H9 (cell line): ENCODE data around the gene KMT2D. TPM values are rescaled to one million over a fixed set of nuclear protein-coding genes. Genes with fewer than 3 reads are reported as not detected.

Experiments used
- DNase-seq: peaks from one replicate; pipeline ENCODE4 v3.0.0-alpha.2; 2017
- H2AFZ ChIP-seq: one replicate; pipeline ENCODE4 v1.6.1; 2013; ENCODE audit warnings: mild to moderate bottlenecking, low read length, control low read depth, moderate library complexity
- H2AK5ac ChIP-seq: 2 replicates; pipeline ENCODE4 v1.6.1; 2013; ENCODE audit warnings: low read length, control low read depth, mixed read lengths; ENCODE audit not compliant: insufficient read length
- H2BK120ac ChIP-seq: one replicate; pipeline ENCODE4 v1.6.1; 2013; ENCODE audit warnings: low read depth, mild to moderate bottlenecking, low read length, control low read depth, inconsistent platforms; ENCODE audit not compliant: poor library complexity, severe bottlenecking
- H2BK12ac ChIP-seq: 2 replicates; pipeline ENCODE4 v1.6.1; 2013; ENCODE audit warnings: low read length, control low read depth, mixed read lengths, low read depth; ENCODE audit not compliant: insufficient read length
- H2BK15ac ChIP-seq: 2 replicates; pipeline ENCODE4 v1.6.1; 2013; ENCODE audit warnings: low read depth, low read length, control low read depth
- H2BK20ac ChIP-seq: one replicate; pipeline ENCODE4 v1.6.1; 2013; ENCODE audit warnings: low read depth, mild to moderate bottlenecking, low read length, control low read depth, inconsistent platforms; ENCODE audit not compliant: poor library complexity, severe bottlenecking
- H2BK5ac ChIP-seq: 2 replicates; pipeline ENCODE4 v1.6.1; 2013; ENCODE audit warnings: low read length, control low read depth, mixed read lengths; ENCODE audit not compliant: insufficient read length
- H3K14ac ChIP-seq: 2 replicates; pipeline ENCODE4 v1.6.1; 2013; ENCODE audit warnings: low read length, control low read depth; ENCODE audit not compliant: insufficient read depth
- H3K18ac ChIP-seq: 2 replicates; pipeline ENCODE4 v1.6.1; 2013; ENCODE audit warnings: low read depth, mild to moderate bottlenecking, mixed read lengths, low read length, control low read depth; ENCODE audit not compliant: insufficient read length
- H3K23ac ChIP-seq: 2 replicates; pipeline ENCODE4 v1.6.1; 2013; ENCODE audit warnings: low read length, control low read depth, mixed read lengths, low read depth; ENCODE audit not compliant: insufficient read length
- H3K23me2 ChIP-seq: 2 replicates; pipeline ENCODE4 v1.6.1; 2013; ENCODE audit warnings: low read depth, mild to moderate bottlenecking, mixed read lengths, low read length, control low read depth; ENCODE audit not compliant: insufficient read length, poor library complexity, severe bottlenecking
- H3K27ac ChIP-seq: 2 replicates; pipeline ENCODE4 v1.5.1; 2013; ENCODE audit warnings: low read length, control low read depth, mixed read lengths, low read depth; ENCODE audit not compliant: insufficient read length
- H3K27me3 ChIP-seq: 2 replicates; pipeline ENCODE4 v1.6.1; 2013; ENCODE audit warnings: low read length, control low read depth, inconsistent platforms; ENCODE audit not compliant: insufficient read depth
- H3K4ac ChIP-seq: 2 replicates; pipeline ENCODE4 v1.6.1; 2013; ENCODE audit warnings: low read depth, mild to moderate bottlenecking, control low read depth, inconsistent platforms, low read length, moderate library complexity
- H3K4me1 ChIP-seq: 2 replicates; pipeline ENCODE4 v1.6.1; 2013; ENCODE audit warnings: low read length, control low read depth, inconsistent platforms; ENCODE audit not compliant: insufficient read depth
- H3K4me2 ChIP-seq: 2 replicates; pipeline ENCODE4 v1.6.1; 2013; ENCODE audit warnings: low read length, control low read depth, mixed read lengths; ENCODE audit not compliant: insufficient read length, insufficient read depth
- H3K56ac ChIP-seq: 2 replicates; pipeline ENCODE4 v1.6.1; 2013; ENCODE audit warnings: low read depth, mild to moderate bottlenecking, mixed read lengths, low read length, control low read depth; ENCODE audit not compliant: insufficient read length
- H3K79me1 ChIP-seq: 2 replicates; pipeline ENCODE4 v1.6.1; 2013; ENCODE audit warnings: low read depth, mild to moderate bottlenecking, moderate library complexity, low read length, control low read depth, inconsistent platforms; ENCODE audit not compliant: insufficient read depth, poor library complexity, severe bottlenecking
- H3K79me2 ChIP-seq: 2 replicates; pipeline ENCODE4 v1.6.1; 2013; ENCODE audit warnings: low read length, control low read depth, inconsistent platforms; ENCODE audit not compliant: insufficient read depth
- H3K9ac ChIP-seq: 2 replicates; pipeline ENCODE4 v1.6.1; 2013; ENCODE audit warnings: low read length, control low read depth, mixed read lengths; ENCODE audit not compliant: insufficient read length; ENCODE audit errors: extremely low read depth
- H3K9me3 ChIP-seq: one replicate; pipeline ENCODE4 v1.6.1; 2013; ENCODE audit warnings: low read depth, low read length, inconsistent platforms; ENCODE audit not compliant: control insufficient read depth
- H3T11ph ChIP-seq: one replicate; pipeline ENCODE4 v1.6.1; 2013; ENCODE audit warnings: mild to moderate bottlenecking, low read length, control low read depth, inconsistent platforms
- H4K20me1 ChIP-seq: one replicate; pipeline ENCODE4 v1.6.1; 2013; ENCODE audit not compliant: control insufficient read depth, insufficient read length, insufficient read depth
- H4K5ac ChIP-seq: 2 replicates; pipeline ENCODE4 v1.6.1; 2013; ENCODE audit warnings: low read depth, mild to moderate bottlenecking, mixed read lengths, low read length, control low read depth; ENCODE audit not compliant: insufficient read length
- H4K8ac ChIP-seq: replicated peaks from 2 replicates; pipeline ENCODE4 v1.6.1; 2013; ENCODE audit warnings: low read length, control low read depth, mixed read lengths, low read depth; ENCODE audit not compliant: insufficient read length
- H4K91ac ChIP-seq: 2 replicates; pipeline ENCODE4 v1.6.1; 2013; ENCODE audit warnings: low read depth, mild to moderate bottlenecking, moderate library complexity, mixed read lengths, low read length, control low read depth; ENCODE audit not compliant: insufficient read length
- H3K27ac Mint-ChIP-seq, 3 experiments: 2 replicates in 2 of 3; 3 replicates in 1 of 3; pipeline ENCODE4 v1.8.0; 2020 to 2021; ENCODE audit warnings: mixed read lengths in 3 of 3, mild to moderate bottlenecking in 1 of 3, moderate library complexity in 1 of 3
- H3K27me3 Mint-ChIP-seq: 2 replicates; pipeline ENCODE4 v1.8.0; 2021; ENCODE audit warnings: low read depth, mild to moderate bottlenecking, moderate library complexity, mixed read lengths
- H3K36me3 Mint-ChIP-seq, 3 experiments: 2 replicates in 2 of 3; 3 replicates in 1 of 3; pipeline ENCODE4 v1.8.0; 2020 to 2021; ENCODE audit warnings: low read depth in 3 of 3, mixed read lengths in 3 of 3; ENCODE audit not compliant: insufficient read depth in 1 of 3
- H3K4me1 Mint-ChIP-seq, 2 experiments: 2 replicates each; pipeline ENCODE4 v1.8.0; 2020; ENCODE audit warnings: mixed read lengths in 2 of 2
- H3K4me3 Mint-ChIP-seq, 2 experiments: 2 replicates in 1 of 2; 3 replicates in 1 of 2; pipeline ENCODE4 v1.8.0; 2020 to 2021; ENCODE audit warnings: mild to moderate bottlenecking in 2 of 2, mixed read lengths in 2 of 2, moderate library complexity in 1 of 2
- H3K9me3 Mint-ChIP-seq, 2 experiments: 2 replicates in 1 of 2; 3 replicates in 1 of 2; pipeline ENCODE4 v1.8.0; 2020; ENCODE audit warnings: mild to moderate bottlenecking in 2 of 2, mixed read lengths in 2 of 2, moderate library complexity in 1 of 2
- whole genome bisulfite sequencing: extraction: QIAGEN DNeasy Blood & Tissue Kit; methylation state at CpG from one replicate; pipeline ENCODE4 v1.1.7; 2013; ENCODE audit warnings: missing lambda C conversion rate, low lambda C conversion rate, mixed read lengths; ENCODE audit not compliant: insufficient read length; ENCODE audit errors: extremely low coverage; 5-methylcytosine and 5-hydroxymethylcytosine counted together
- total RNA-seq: library from RNA; stranded (reverse); gene quantifications from 2 replicates; pipeline ENCODE4 v1.2.1, GENCODE V29; 2021
- TF ChIP-seq, protein P1 (sequence below): fragments of 200-600 bp; sonication (generic); conservative IDR thresholded peaks from 3 replicates; pipeline ENCODE4 v1.8.0; 2021; ENCODE audit warnings: antibody characterized with exemption, mild to moderate bottlenecking

The KMT2D gene
- total RNA-seq, 1 experiment from 2014 or later: 93.7 TPM

- Histone ChIP-seq H3K56ac (no peak overlapping the region), H4K91ac (no peak overlapping the region), H3K4ac (no peak overlapping the region), H3K23me2 (no peaks in the 10 kb centered on the region), H3K79me2 (no peaks in the 10 kb centered on the region), H2BK20ac (no peak overlapping the region), H2BK12ac (no peak overlapping the region), H4K5ac (no peak overlapping the region), H3K4me1 (no peaks in the 10 kb centered on the region), H3K9me3 (no peaks in the 10 kb centered on the region), H3K4me2 (no peak overlapping the region), H2BK120ac (no peak overlapping the region), H3K23ac (no peak overlapping the region), H3K14ac (no peak overlapping the region), H3K18ac (no peak overlapping the region), H2BK5ac (no peak overlapping the region), H4K8ac (no peak overlapping the region), H3K79me1 (no peaks in the 10 kb centered on the region), H4K20me1 (no peaks in the 10 kb centered on the region), H2BK15ac (no peak overlapping the region), H3T11ph (no peak overlapping the region), H2AK5ac (no peak overlapping the region), H3K27ac (no peak overlapping the region), H2AFZ (no peak overlapping the region), H3K27me3 (no peaks in the 10 kb centered on the region), H3K9ac (no peak overlapping the region)
- H3K36me3 Mint-ChIP-seq: peaks cover 35 to 92% (median 87%) of the 10 kb centered on the region in 3 experiments; a peak in 6 of 7 replicates
- no peaks in the 10 kb centered on the region for H3K27me3 Mint-ChIP-seq
- TF ChIP-seq, protein P1, sequence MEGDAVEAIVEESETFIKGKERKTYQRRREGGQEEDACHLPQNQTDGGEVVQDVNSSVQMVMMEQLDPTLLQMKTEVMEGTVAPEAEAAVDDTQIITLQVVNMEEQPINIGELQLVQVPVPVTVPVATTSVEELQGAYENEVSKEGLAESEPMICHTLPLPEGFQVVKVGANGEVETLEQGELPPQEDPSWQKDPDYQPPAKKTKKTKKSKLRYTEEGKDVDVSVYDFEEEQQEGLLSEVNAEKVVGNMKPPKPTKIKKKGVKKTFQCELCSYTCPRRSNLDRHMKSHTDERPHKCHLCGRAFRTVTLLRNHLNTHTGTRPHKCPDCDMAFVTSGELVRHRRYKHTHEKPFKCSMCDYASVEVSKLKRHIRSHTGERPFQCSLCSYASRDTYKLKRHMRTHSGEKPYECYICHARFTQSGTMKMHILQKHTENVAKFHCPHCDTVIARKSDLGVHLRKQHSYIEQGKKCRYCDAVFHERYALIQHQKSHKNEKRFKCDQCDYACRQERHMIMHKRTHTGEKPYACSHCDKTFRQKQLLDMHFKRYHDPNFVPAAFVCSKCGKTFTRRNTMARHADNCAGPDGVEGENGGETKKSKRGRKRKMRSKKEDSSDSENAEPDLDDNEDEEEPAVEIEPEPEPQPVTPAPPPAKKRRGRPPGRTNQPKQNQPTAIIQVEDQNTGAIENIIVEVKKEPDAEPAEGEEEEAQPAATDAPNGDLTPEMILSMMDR: no peak
- no peak for DNase-seq
- no peaks in the 10 kb centered on the region for H3K9me3 Mint-ChIP-seq
- H3K4me3 Mint-ChIP-seq: no peak overlapping the region
- H3K4me1 Mint-ChIP-seq: no peaks in the 10 kb centered on the region
- H3K27ac Mint-ChIP-seq: no peak overlapping the region
- no CpG with 5 or more reads among the region's 4 CpGs for WGBS
These were observed 28.3 kb downstream of the KMT2D start for GRCh38 chr12:49032276-49032675.
